Neural progenitor cell (in vitro differentiated cells): ENCODE measurements around the gene KIF16B. TPM values are rescaled to one million over a fixed set of nuclear protein-coding genes. Genes with fewer than 3 reads are reported as not detected.

Experiments
- DNase-seq: peaks from one replicate; pipeline ENCODE4 v3.0.0-alpha.2; 2016; ENCODE audit warnings: low spot score
- H2AFZ ChIP-seq: fragments of 200-600 bp; sonication (generic); replicated peaks from 2 replicates; pipeline ENCODE4 v1.6.1; 2016; ENCODE audit warnings: antibody characterized with exemption
- H3F3A ChIP-seq: fragments of 200-600 bp; sonication (generic); 2 replicates; pipeline ENCODE4 v1.6.1; 2016; ENCODE audit warnings: antibody characterized with exemption, low read depth
- H3K27ac ChIP-seq: fragments of 200-600 bp; sonication (generic); 2 replicates; pipeline ENCODE4 v1.5.1; 2016; ENCODE audit warnings: mild to moderate bottlenecking
- H3K27me3 ChIP-seq: fragments of 200-600 bp; sonication (generic); 2 replicates; pipeline ENCODE4 v1.6.1; 2016; ENCODE audit warnings: mild to moderate bottlenecking, moderate library complexity
- H3K36me3 ChIP-seq: fragments of 200-600 bp; sonication (generic); 2 replicates; pipeline ENCODE4 v1.5.1; 2016
- H3K4me1 ChIP-seq: fragments of 200-600 bp; sonication (generic); 2 replicates; pipeline ENCODE4 v1.6.1; 2016; ENCODE audit warnings: mixed run types
- H3K4me2 ChIP-seq: fragments of 200-600 bp; sonication (generic); 2 replicates; pipeline ENCODE4 v1.6.1; 2016
- H3K4me3 ChIP-seq: fragments of 200-600 bp; sonication (generic); 2 replicates; pipeline ENCODE4 v1.5.1; 2016
- H3K79me2 ChIP-seq: fragments of 200-600 bp; sonication (generic); 2 replicates; pipeline ENCODE4 v1.6.1; 2016; ENCODE audit warnings: low read depth
- H3K9ac ChIP-seq: fragments of 200-600 bp; sonication (generic); 2 replicates; pipeline ENCODE4 v1.6.1; 2016
- H3K9me3 ChIP-seq: fragments of 200-600 bp; sonication (generic); 2 replicates; pipeline ENCODE4 v1.5.1; 2016; ENCODE audit warnings: low read depth
- H4K20me1 ChIP-seq: fragments of 200-600 bp; sonication (generic); 2 replicates; pipeline ENCODE4 v1.6.1; 2016; ENCODE audit warnings: low read depth
- H3K27ac Mint-ChIP-seq: 3 replicates; pipeline ENCODE4 v1.8.0; 2021; ENCODE audit warnings: mixed read lengths
- H3K27me3 Mint-ChIP-seq: 2 replicates; pipeline ENCODE4 v1.8.0; 2022; ENCODE audit warnings: low read depth, mild to moderate bottlenecking, inconsistent platforms, moderate library complexity, mixed read lengths; ENCODE audit not compliant: insufficient read depth
- H3K36me3 Mint-ChIP-seq: 3 replicates; pipeline ENCODE4 v1.8.0; 2021; ENCODE audit warnings: mixed read lengths
- H3K4me1 Mint-ChIP-seq: 3 replicates; pipeline ENCODE4 v1.8.0; 2021; ENCODE audit warnings: mixed read lengths
- H3K4me3 Mint-ChIP-seq: 3 replicates; pipeline ENCODE4 v1.8.0; 2021; ENCODE audit warnings: mild to moderate bottlenecking, moderate library complexity, mixed read lengths
- H3K9me3 Mint-ChIP-seq: 3 replicates; pipeline ENCODE4 v1.8.0; 2020; ENCODE audit warnings: mixed read lengths
- CTCF ChIP-seq: fragments of 200-600 bp; sonication (generic); IDR thresholded peaks from 2 replicates; pipeline ENCODE4 v1.5.1; 2017; ENCODE audit warnings: antibody characterized with exemption, mild to moderate bottlenecking
- EZH2 ChIP-seq: fragments of 200-600 bp; sonication (generic); IDR thresholded peaks from 2 replicates; pipeline ENCODE4 v1.6.1; 2017; ENCODE audit warnings: antibody characterized with exemption, mild to moderate bottlenecking, moderate library complexity
- EZH2phosphoT487 ChIP-seq: fragments of 200-600 bp; sonication (generic); IDR thresholded peaks from 2 replicates; pipeline ENCODE4 v1.6.1; 2017; ENCODE audit warnings: antibody characterized with exemption
- total RNA-seq: library from RNA; depleted of rRNA; stranded (reverse); fragments of >200 nt; gene quantifications from 2 replicates; pipeline ENCODE4 v1.2.3, GENCODE V29; 2015; ENCODE audit warnings: low replicate concordance

KIF16B gene
- total RNA-seq, 1 donor from 2014 or later = 15.5 TPM

- TF ChIP-seq EZH2 = no peak
- TF ChIP-seq EZH2phosphoT487 = no peak
- TF ChIP-seq CTCF = no peak
- Histone ChIP-seq H3K4me2 (no peak overlapping the region), H3K4me1 (peaks cover 5% of the 10 kb centered on the region), H3K36me3 (no peaks in the 10 kb centered on the region), H3K27ac (no peak overlapping the region), H3K4me3 (no peak overlapping the region), H3K9me3 (peaks cover 4% of the 10 kb centered on the region), H3K79me2 (no peaks in the 10 kb centered on the region), H3K27me3 (no peaks in the 10 kb centered on the region), H3K9ac (no peak overlapping the region), H4K20me1 (no peaks in the 10 kb centered on the region), H3F3A (no peaks in the 10 kb centered on the region), H2AFZ (no peak overlapping the region)
- Mint-ChIP-seq H3K4me3 (no peak overlapping the region), H3K27me3 (peaks cover 3% of the 10 kb centered on the region), H3K27ac (no peak overlapping the region), H3K9me3 (peaks cover 9% of the 10 kb centered on the region), H3K4me1 (peaks cover 4% of the 10 kb centered on the region), H3K36me3 (peaks cover 3% of the 10 kb centered on the region)
- no peak for DNase-seq
Observed at GRCh38 chr20:16612706-16613105, 39.5 kb upstream of the KIF16B start.

GRCh38 chr20:16611817-16612216 lies 38.6 kb upstream of the KIF16B start:
- Mint-ChIP-seq H3K4me3 (no peak overlapping the region), H3K27ac (no peak overlapping the region), H3K4me1 (peaks cover 4% of the 10 kb centered on the region), H3K9me3 (peaks cover 4% of the 10 kb centered on the region), H3K36me3 (no peaks in the 10 kb centered on the region), H3K27me3 (peaks cover 3% of the 10 kb centered on the region)
- no peaks in the 10 kb centered on the region for H3K27me3 ChIP-seq
- no peaks in the 10 kb centered on the region for H4K20me1 ChIP-seq
- TF ChIP-seq CTCF = no peak
- no peak for TF ChIP-seq EZH2
- no peak for TF ChIP-seq EZH2phosphoT487
- H3K36me3 ChIP-seq = no peaks in the 10 kb centered on the region
- no peak overlapping the region for H2AFZ ChIP-seq
- no peaks in the 10 kb centered on the region for H3F3A ChIP-seq
- H3K9me3 ChIP-seq = no peaks in the 10 kb centered on the region
- peaks cover 5% of the 10 kb centered on the region for H3K4me1 ChIP-seq
- no peak overlapping the region for H3K4me3 ChIP-seq
- no peak overlapping the region for H3K9ac ChIP-seq
- H3K79me2 ChIP-seq = no peaks in the 10 kb centered on the region
- no peak overlapping the region for H3K4me2 ChIP-seq
- DNase-seq = no peak
- H3K27ac ChIP-seq = no peak overlapping the region

GRCh38 chr20:16609066-16609465 lies 35.8 kb upstream of the KIF16B start:
- Mint-ChIP-seq H3K27me3 (peaks cover 3% of the 10 kb centered on the region), H3K36me3 (no peaks in the 10 kb centered on the region), H3K4me1 (peaks cover 4% of the 10 kb centered on the region), H3K4me3 (no peak overlapping the region), H3K9me3 (no peaks in the 10 kb centered on the region), H3K27ac (no peak overlapping the region)
- Histone ChIP-seq H3K4me1 (peaks cover 5% of the 10 kb centered on the region), H3K27ac (no peak overlapping the region), H3F3A (no peaks in the 10 kb centered on the region), H3K9me3 (no peaks in the 10 kb centered on the region), H4K20me1 (no peaks in the 10 kb centered on the region), H3K79me2 (no peaks in the 10 kb centered on the region), H3K9ac (no peak overlapping the region), H2AFZ (no peak overlapping the region), H3K4me2 (no peak overlapping the region), H3K4me3 (no peak overlapping the region), H3K27me3 (no peaks in the 10 kb centered on the region), H3K36me3 (no peaks in the 10 kb centered on the region)
- TF ChIP-seq CTCF = no peak
- no peak for TF ChIP-seq EZH2
- no peak for TF ChIP-seq EZH2phosphoT487
- DNase-seq = no peak
